Peyer's patch (tissue), 4 donors: ENCODE results near the gene BEST4. TPM values are rescaled to one million over a fixed set of nuclear protein-coding genes. Genes with fewer than 3 reads are reported as not detected.

Experiments
- DNase-seq, 3 donors: peaks; one replicate each; pipeline ENCODE4 v3.0.0-alpha.2; 2017 to 2019
- H3K27ac ChIP-seq, 4 donors: fragments of 200-600 bp; sonication (generic); one replicate each; pipeline ENCODE4 v1.5.1; 2016 to 2019
- H3K27me3 ChIP-seq, 2 donors: fragments of 200-600 bp; sonication (generic); one replicate each; pipeline ENCODE4 v1.5.1; 2019
- H3K36me3 ChIP-seq, 3 donors: fragments of 200-600 bp; sonication (generic); one replicate each; pipeline ENCODE4 v1.5.1; 2016 to 2019
- H3K4me1 ChIP-seq, 4 donors: fragments of 200-600 bp; sonication (generic); one replicate each; pipeline ENCODE4 v1.5.1; 2016 to 2019
- H3K4me3 ChIP-seq, 4 donors: fragments of 200-600 bp; sonication (generic); 1 replicate in 3 of 4; 2 replicates in 1 of 4; pipeline ENCODE4 v1.5.1; 2016 to 2019; ENCODE audit warnings: mild to moderate bottlenecking in 1 of 4
- H3K9me3 ChIP-seq, 4 donors: fragments of 200-600 bp; sonication (generic); one replicate each; pipeline ENCODE4 v1.5.1; 2016 to 2019; ENCODE audit warnings: mild to moderate bottlenecking in 1 of 4
- POLR2A ChIP-seq, 2 donors: fragments of 450-650 bp; IDR thresholded peaks; one replicate each; pipeline ENCODE4 v1.5.1; 2017; ENCODE audit warnings: antibody characterized with exemption in 2 of 2, mild to moderate bottlenecking in 2 of 2, moderate library complexity in 2 of 2
- total RNA-seq, 4 donors: library from RNA; depleted of rRNA; stranded (reverse); fragments of >200 nt; gene quantifications; one replicate each; pipeline ENCODE4 v1.1.0, GENCODE V29; 2016
- TF ChIP-seq, protein P1 (sequence below), 6 experiments: fragments of 450-650 bp in 4 of 6; fragments of 200-600 bp in 2 of 6; sonication (generic) in 1 of 6; IDR thresholded peaks; one replicate each; pipeline ENCODE4 v1.5.1; 2017 to 2019; ENCODE audit warnings: antibody characterized with exemption in 6 of 6, mild to moderate bottlenecking in 3 of 6, moderate library complexity in 1 of 6

BEST4 gene
- total RNA-seq, 4 donors from 2014 or later: 5.0 to 59.8 (median 28.6) TPM

DNA sequence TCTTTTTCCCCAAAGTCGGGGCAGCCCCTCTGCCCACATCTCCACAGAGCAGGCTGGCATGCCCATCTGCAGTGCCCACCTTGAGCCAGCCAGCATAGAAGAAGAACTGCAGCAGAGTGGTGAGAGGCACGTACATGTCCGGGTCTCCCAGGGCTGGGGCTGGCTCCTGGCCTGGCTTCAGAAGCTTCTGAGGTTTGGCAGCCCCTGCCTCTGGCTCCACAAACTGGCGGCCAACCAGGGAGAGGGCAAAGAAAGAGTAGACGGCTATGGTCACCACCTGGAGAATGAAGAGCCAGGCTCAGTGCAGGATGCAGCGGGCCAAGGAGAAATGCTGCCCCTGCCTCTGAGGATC lies 3.0 kb downstream of the BEST4 start:
- no peaks in the 10 kb centered on the region for H3K9me3 ChIP-seq
- no peak for DNase-seq
- no peak for TF ChIP-seq POLR2A (IDR thresholded peaks at IDR 0.05)
- TF ChIP-seq, protein P1, sequence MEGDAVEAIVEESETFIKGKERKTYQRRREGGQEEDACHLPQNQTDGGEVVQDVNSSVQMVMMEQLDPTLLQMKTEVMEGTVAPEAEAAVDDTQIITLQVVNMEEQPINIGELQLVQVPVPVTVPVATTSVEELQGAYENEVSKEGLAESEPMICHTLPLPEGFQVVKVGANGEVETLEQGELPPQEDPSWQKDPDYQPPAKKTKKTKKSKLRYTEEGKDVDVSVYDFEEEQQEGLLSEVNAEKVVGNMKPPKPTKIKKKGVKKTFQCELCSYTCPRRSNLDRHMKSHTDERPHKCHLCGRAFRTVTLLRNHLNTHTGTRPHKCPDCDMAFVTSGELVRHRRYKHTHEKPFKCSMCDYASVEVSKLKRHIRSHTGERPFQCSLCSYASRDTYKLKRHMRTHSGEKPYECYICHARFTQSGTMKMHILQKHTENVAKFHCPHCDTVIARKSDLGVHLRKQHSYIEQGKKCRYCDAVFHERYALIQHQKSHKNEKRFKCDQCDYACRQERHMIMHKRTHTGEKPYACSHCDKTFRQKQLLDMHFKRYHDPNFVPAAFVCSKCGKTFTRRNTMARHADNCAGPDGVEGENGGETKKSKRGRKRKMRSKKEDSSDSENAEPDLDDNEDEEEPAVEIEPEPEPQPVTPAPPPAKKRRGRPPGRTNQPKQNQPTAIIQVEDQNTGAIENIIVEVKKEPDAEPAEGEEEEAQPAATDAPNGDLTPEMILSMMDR (IDR thresholded peaks at IDR 0.05): no peak

DNA sequence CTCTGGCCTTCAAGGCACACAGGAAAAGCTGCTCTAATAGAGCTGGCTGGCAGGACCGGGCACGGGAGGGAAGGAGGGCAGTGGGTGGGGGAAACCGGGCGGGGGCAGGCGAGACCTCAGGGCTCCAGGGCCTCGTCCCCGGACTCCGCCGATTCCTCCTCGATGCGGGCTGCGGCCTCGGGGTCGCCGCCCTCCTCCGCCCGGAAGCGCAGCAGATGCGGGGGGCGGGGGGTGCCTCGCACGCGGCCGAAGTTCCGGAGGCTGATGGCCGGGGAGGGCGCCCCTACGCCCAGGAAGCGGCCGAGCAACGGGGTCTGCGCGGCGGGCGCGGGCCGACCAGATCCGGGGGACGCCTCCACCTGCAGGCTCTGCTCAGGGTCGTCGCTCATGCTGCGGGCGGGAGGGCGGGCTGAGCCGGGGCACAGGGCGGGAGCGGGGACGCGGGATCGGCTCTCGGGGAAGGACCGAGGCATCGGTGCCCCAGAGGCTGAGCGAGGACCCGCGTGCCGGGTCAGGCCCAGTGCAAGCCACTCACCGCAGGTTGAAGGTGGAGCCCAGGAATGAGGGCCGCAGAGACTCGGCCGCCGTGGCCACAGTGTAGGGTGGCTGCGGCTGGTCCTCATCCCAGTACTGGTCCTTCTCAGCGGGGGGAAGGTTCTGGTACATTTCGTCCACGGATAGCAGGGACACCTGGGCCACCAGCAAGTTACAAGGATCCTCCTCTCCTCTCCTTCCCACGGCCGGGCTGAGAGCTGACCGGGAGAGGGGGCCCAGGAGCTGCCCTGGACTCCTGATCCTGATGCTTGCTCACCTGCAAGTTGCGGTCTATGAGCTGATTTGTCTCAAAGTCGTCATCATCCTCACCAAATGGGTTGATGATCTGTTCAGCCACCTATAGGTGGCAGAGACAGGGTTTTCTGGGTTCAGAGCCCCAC lies 3.6 kb downstream of the BEST4 start:
- Histone ChIP-seq H3K4me1 (peaks cover 0 to 31% (median 25%) of the 10 kb centered on the region in 4 donors), H3K4me3 (peak overlapping the region; percentile 50 to 64 (median 58)), H3K27ac (peak overlapping the region in 3 of 4 donors; percentile 46 to 89 (median 56)), H3K27me3 (no peaks in the 10 kb centered on the region), H3K36me3 (peaks cover 0 to 18% (median 0%) of the 10 kb centered on the region in 3 donors), H3K9me3 (no peaks in the 10 kb centered on the region)
- peak in 2 of 3 donors; percentile 45 to 62 for DNase-seq
- TF ChIP-seq, protein P1 (IDR thresholded peaks at IDR 0.05): peak in 3 of 6 experiments; percentile 12 to 19 (median 18)
- no peak for TF ChIP-seq POLR2A (IDR thresholded peaks at IDR 0.05)

More for the DNA sequence above, 3.0 kb downstream of the BEST4 start:
- H3K4me1 ChIP-seq: peaks cover 0 to 31% (median 25%) of the 10 kb centered on the region in 4 donors
- peak overlapping the region in 2 of 4 donors; percentile 56 to 89 for H3K27ac ChIP-seq
- peaks cover 0 to 12% (median 0%) of the 10 kb centered on the region in 3 donors for H3K36me3 ChIP-seq
- H3K4me3 ChIP-seq: peak overlapping the region in 1 of 4 donors; percentile 64
- H3K27me3 ChIP-seq: no peaks in the 10 kb centered on the region

- Histone ChIP-seq H3K36me3 (peaks cover 0 to 25% (median 0%) of the 10 kb centered on the region in 3 donors), H3K4me3 (peak overlapping the region; percentile 50 to 64 (median 58)), H3K9me3 (no peaks in the 10 kb centered on the region), H3K4me1 (peaks cover 0 to 31% (median 25%) of the 10 kb centered on the region in 4 donors), H3K27me3 (no peaks in the 10 kb centered on the region), H3K27ac (peak overlapping the region in 3 of 4 donors; percentile 46 to 89 (median 56))
- TF ChIP-seq, protein P1 (IDR thresholded peaks at IDR 0.05): no peak
- TF ChIP-seq POLR2A (IDR thresholded peaks at IDR 0.05): no peak
- DNase-seq: no peak
Observed at GRCh38 chr1:44783697-44784093, 4.3 kb downstream of the BEST4 start.

GRCh38 chr1:44780583-44781121 lies 7.3 kb downstream of the BEST4 start:
- H3K36me3 ChIP-seq: peaks cover 0 to 42% (median 0%) of the 10 kb centered on the region in 3 donors
- no peak for DNase-seq
- no peak for TF ChIP-seq POLR2A (IDR thresholded peaks at IDR 0.05)
- TF ChIP-seq, protein P1 (IDR thresholded peaks at IDR 0.05): no peak
- no peaks in the 10 kb centered on the region for H3K9me3 ChIP-seq
- no peak overlapping the region for H3K4me3 ChIP-seq
- peaks cover 0 to 42% (median 19%) of the 10 kb centered on the region in 4 donors for H3K4me1 ChIP-seq
- H3K27me3 ChIP-seq: no peaks in the 10 kb centered on the region
- H3K27ac ChIP-seq: no peak overlapping the region

GRCh38 chr1:44778705-44779576 lies 9.0 kb downstream of the BEST4 start:
- H3K4me1 ChIP-seq: peaks cover 0 to 34% (median 6%) of the 10 kb centered on the region in 4 donors
- no peak overlapping the region for H3K4me3 ChIP-seq
- no peak for DNase-seq
- no peak overlapping the region for H3K27ac ChIP-seq
- H3K36me3 ChIP-seq: peaks cover 0 to 42% (median 0%) of the 10 kb centered on the region in 3 donors
- no peak for TF ChIP-seq POLR2A (IDR thresholded peaks at IDR 0.05)
- TF ChIP-seq, protein P1 (IDR thresholded peaks at IDR 0.05): no peak
- no peaks in the 10 kb centered on the region for H3K27me3 ChIP-seq
- no peaks in the 10 kb centered on the region for H3K9me3 ChIP-seq
